RCC 7860 (cell line): Measurements from ENCODE around the gene GBGT1.
"Not testable (repeated sequence)": the region's sequence is repeated elsewhere in the genome, so short reads cannot be mapped to it uniquely, and the experiment has no call there.

Experiments used
- DNase-seq: peaks from one replicate; pipeline ENCODE4 v3.0.0-alpha.2; 2015; ENCODE audit warnings: low spot score
- FAIRE-seq: peaks from 2 replicates; lab custom pipeline; 2012; peaks lifted over from hg19 to GRCh38; lab: Jason Lieb, UNC

GBGT1 gene

GRCh38 chr9:133199648-133200321 is 36.1 kb upstream of the GBGT1 start:
- no peak for FAIRE-seq
- DNase-seq, result no peak

GRCh38 chr9:133195029-133195428 is 31.3 kb upstream of the GBGT1 start:
- DNase-seq, result no peak
- no peak for FAIRE-seq

- FAIRE-seq, result no peak
- no peak for DNase-seq
These were observed 30.9 kb upstream of the GBGT1 start for GRCh38 chr9:133194597-133194996.

DNA sequence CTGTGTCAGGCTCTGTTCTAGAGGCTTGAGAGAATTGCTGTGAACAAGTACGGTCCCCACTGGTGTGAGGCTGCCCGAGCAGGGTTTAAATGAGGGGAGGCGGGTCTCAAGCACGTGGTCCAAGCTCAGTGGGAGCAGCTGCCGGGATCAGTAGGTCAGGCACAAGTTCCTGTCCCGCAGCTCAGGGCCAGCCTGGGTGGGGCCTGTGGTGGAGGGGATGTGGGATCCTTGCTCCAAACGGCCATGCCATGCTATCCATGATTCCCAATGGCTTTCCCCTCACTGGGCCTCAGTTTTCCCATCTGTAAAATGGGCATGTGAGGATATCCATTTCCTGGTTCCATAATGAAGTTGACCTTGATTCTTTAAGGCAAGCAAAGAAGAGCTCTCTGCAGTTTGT is 28.3 kb upstream of the GBGT1 start:
- DNase-seq (no peak), FAIRE-seq (no peak)

DNA sequence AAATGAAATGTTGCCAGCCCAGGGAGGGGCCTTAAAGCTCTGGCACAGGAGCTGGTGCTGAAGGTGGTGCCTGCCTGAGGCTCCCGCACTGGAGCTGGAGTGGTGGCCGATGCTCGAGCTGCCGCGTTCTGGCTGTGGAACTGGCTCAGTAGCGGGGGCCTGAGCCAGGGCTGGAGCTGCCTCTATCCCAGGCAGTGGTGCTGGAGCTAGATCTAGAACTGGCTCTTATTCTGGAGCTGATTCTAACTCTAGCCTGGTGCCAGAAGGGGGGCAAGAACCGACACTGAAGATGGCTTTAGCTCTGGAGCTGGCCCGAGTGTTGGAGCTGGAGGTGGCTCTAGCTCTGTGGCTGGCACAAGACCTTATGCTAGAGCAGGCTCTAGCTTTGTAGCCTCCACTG is 26.1 kb upstream of the GBGT1 start:
- FAIRE-seq (no peak), DNase-seq (no peak)

DNA sequence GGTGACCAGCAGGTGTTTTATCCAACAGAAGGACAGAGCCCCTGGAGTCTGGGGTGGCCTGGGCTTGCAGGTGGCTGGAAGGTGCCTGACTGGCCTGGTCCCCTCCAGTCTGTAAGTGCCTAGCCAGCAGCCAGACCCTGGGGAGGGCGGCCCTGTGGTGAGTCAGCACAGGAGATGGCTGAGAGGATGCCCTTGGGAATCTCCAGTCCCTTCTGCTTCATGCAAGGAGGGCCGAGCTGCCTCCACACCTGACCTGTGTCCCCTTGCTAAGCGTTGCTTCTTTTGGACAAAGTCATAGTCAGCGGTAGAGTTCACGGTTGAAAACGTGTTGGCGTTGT is 25.1 kb upstream of the GBGT1 start:
- FAIRE-seq, result no peak
- DNase-seq, result no peak

DNA sequence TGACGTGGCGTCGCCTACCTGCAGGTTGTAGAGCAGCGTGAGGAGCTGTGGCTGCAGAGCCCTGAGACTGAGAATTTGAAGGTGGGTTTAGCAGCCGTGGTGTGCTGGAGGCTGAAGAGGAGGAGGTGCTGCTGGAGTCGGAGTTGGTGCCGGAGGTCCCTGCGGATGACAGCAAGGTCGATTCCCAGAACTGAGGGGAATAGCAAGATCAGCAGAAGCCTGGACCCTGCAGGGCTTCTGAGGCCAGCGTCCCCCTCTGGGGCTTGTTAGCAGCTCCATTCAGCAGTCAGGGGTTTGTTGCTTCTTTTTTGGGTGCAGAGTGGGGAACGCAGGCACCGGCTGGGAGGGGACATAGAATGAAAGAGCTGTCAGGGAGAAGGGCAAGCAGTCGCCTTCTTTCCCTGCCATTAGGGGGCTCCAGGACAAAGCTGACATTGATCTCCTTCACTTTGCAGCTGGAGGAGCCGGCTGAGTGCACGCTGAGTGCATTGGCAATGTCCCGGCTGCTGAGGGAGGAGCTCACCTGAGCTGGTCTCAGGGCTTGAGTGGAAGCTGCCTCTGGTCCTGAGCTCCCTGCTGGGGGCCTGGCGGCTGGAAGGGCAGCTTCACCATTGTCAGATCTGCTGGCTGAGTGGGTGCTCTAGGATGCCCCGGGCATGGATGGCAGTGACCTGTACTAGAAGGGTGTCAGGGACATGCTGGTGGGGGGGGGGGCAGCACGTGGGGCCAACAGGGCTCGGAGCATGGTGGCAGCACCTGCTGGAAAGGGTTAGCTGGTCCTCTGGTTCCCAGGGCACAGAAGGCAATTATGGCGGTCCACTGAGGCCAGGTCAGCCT is 24.5 kb upstream of the GBGT1 start:
- DNase-seq (no peak), FAIRE-seq (no peak)

DNA sequence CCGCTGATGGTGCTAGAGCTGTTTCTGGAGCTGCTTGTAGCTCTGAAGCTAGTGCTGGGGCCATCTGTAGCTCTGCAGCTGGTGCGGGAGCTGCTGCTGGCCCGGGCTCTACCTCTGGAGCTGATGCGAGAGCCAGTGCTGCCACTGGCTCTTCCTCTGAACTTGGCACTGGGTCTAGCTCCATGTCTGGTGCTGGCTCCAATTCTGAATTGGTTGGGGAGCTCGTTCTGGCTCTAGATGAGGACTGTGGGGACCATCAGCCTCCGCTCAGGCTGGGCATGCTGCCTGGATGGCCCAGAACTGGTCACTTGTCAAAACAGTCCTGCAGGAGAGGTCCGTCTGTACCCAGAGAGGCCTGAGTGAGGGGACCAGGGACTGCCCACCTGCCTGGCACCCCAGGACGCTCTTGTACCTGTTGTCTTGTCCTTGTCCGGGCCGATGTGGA is 23.9 kb upstream of the GBGT1 start:
- FAIRE-seq (no peak), DNase-seq (no peak)

GRCh38 chr9:133186736-133187135 is 23.0 kb upstream of the GBGT1 start:
- DNase-seq (no peak), FAIRE-seq (no peak)

DNA sequence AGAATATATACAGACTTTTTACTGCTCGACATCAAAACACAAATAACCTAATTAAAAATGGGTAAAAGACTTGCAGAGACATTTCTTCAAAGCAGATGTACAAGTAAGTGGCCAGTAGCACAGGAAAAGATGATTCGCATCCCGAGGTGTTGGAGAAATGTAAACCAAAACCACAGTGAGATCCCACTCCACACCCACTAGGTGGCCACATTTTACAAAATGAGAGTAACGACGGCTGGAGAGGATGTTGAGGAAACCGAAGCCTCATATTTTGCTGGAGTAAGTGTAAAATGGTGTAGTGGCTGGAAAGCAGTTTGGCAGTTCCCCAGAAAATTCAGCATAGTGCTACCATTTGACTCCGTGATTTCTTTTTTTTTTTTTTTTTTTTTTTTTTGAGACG is 21.3 kb upstream of the GBGT1 start:
- DNase-seq (peak; percentile 64), FAIRE-seq (peak; percentile 81)

- DNase-seq (no peak), FAIRE-seq (no peak)
These were observed 18.4 kb upstream of the GBGT1 start for GRCh38 chr9:133182151-133182550.

- DNase-seq, result no peak
- FAIRE-seq, result no peak
These were observed 17.8 kb upstream of the GBGT1 start for GRCh38 chr9:133181561-133181960.

- FAIRE-seq (no peak), DNase-seq (no peak)
These were observed 17.2 kb upstream of the GBGT1 start for GRCh38 chr9:133180953-133181352.

DNA sequence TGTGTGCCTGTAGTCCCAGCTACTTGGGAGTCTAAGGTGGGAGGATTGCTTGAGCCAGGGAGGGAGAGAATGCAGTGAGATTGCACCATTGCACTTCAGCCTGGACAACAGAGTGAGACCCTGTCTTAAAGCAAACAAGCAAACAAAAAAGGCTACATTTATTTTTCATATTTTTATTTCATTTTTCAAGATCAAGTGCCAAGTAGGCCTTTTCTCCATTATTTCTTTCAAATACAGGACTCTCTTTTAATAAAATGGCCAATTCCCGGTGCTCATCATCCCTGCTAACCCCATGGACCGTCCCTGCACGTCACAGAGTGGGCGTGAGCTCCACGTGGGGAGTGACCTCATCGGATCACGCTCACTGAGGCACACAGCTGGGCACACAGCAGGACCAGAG is 9.3 kb upstream of the GBGT1 start:
- FAIRE-seq (no peak), DNase-seq (no peak)

DNA sequence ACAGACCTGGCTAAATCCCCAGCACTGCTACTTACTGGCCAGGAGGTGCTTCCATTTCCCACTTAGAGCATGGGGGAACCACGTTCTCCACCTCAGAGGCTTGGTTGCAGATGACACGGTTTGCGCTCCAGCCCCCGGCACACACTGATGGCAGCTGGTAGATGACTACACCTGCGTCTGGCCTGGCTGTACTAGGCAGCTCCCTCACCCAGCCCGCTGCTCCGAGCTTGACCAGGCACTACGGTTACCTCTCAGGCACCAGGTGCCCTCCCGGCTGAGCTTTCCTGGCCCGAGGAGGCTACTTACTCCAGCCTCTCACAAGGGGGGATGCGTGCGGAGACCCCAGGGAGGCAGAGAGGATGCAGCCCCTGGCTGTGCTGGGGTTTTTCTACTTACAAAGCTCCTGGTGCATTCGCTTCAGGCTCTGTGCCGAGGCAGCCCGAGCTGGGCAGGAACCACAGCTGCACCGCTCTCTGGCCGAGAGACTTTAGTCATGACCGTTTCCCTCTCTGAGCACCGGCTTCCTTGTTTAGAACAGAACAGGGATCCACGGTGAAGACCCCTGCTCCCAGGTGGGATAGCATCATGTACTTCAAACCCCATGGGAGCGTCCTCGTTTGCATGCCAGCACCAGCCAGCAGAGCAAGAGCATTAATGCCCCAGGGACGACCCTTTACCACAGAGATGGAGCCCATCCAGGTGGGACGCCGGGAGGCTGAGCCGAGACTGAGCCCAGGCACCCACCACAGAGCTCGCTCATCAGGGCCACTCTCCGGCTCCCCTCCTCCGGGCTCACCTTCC is 7.6 kb upstream of the GBGT1 start:
- DNase-seq, result no peak
- FAIRE-seq, result no peak

DNA sequence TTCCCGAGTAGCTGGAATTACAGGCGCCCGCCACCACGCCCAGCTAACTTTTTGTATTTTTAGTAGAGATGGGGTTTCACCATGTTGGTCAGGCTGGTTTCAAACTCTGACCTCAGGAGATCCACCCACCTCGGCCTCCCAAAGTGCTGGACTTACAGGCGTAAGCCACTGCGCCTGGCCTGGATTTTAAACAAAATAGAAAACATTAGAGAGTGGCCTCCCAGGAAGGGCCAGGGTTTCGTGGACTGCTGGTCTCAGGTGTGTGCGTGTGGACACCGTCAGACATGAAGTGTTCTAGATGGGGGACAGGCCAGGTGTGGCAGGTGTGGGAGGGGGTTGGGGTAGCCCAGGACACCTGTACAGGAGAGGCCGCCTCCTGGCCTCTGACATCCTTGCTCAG is 7.0 kb upstream of the GBGT1 start:
- FAIRE-seq (no peak), DNase-seq (no peak)

- FAIRE-seq, DNase-seq: not testable (repeated sequence)
These were observed 6.0 kb upstream of the GBGT1 start for GRCh38 chr9:133169687-133170086.

DNA sequence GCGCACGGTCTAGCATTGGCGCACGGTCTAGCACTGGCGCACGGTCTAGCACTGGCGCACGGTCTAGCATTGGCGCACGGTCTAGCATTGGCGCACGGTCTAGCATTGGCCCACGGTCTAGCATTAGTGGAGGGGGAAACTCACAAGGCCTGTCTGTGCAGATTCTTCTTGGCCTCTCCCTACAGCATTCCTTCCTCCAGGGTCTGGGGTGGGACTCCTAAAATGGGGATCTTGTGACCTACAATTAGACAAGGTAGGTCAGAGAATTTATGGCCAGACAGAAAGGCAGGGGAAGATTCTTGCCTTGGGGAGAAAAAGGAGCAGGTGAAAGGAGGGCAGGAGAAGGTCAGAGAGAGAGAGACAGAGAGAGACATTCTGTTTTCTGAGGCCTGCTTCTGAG is 5.4 kb upstream of the GBGT1 start:
- FAIRE-seq (no peak), DNase-seq (no peak)

- no peak for FAIRE-seq
- no peak for DNase-seq
These were observed 4.7 kb upstream of the GBGT1 start for GRCh38 chr9:133168432-133168831.

- no peak for DNase-seq
- FAIRE-seq, result no peak
These were observed 4.1 kb upstream of the GBGT1 start for GRCh38 chr9:133167769-133168168.

GRCh38 chr9:133167096-133167730 is 3.5 kb upstream of the GBGT1 start:
- DNase-seq (no peak), FAIRE-seq (no peak)
